ENCODE data around the gene TTYH1. TPM values are rescaled to one million over a fixed set of nuclear protein-coding genes. Genes with fewer than 3 reads are reported as not detected.

Gene TTYH1
- total and polyA plus RNA-seq, 2 donors (not counting 3 experiments of a cell fraction or from before 2014, with no cell fraction given), result not detected

GRCh38 chr19:54412877-54413276 is 2.4 kb upstream of the TTYH1 start:
- POLR2A ChIA-PET, result no interaction called here
- Histone ChIP-seq H3K4me2 (ENCODE audit: insufficient read depth, low read length) (no peak overlapping the region), H3K9ac (replicated peaks; ENCODE audit: extremely low read depth, insufficient read depth, low read length) (no peak overlapping the region), H3K36me3 (ENCODE audit: control insufficient read depth in 2 of 2, extremely low read depth in 1 of 2, insufficient read depth in 2 of 2, low read length in 2 of 2) (no peaks in the 10 kb centered on the region), H3K79me2 (ENCODE audit: control insufficient read depth, insufficient read depth, low read length) (no peaks in the 10 kb centered on the region), H3K27ac (ENCODE audit: insufficient read depth, low read depth, low read length) (no peak overlapping the region), H4K20me1 (replicated peaks; ENCODE audit: control insufficient read depth, extremely low read depth, insufficient read depth, low read length) (no peaks in the 10 kb centered on the region), H2AFZ (ENCODE audit: low read depth, low read length) (no peak overlapping the region), H3K9me1 (replicated peaks; ENCODE audit: control insufficient read depth, extremely low read depth, insufficient read depth, low read length) (no peaks in the 10 kb centered on the region), H3K4me3 (replicated peaks in 1 of 3; ENCODE audit: insufficient read depth in 1 of 3, low read depth in 1 of 3, low read length in 3 of 3) (no peak overlapping the region), H3K4me1 (ENCODE audit: control insufficient read depth, extremely low read depth, insufficient read depth, low read length) (no peaks in the 10 kb centered on the region), H3K27me3 (ENCODE audit: control insufficient read depth in 2 of 2, insufficient read depth in 2 of 2, low read length in 2 of 2) (peaks cover 20 to 25% of the 10 kb centered on the region in 2 experiments), H3K9me3 (replicated peaks; ENCODE audit: control insufficient read depth, insufficient read depth, low read length) (no peaks in the 10 kb centered on the region)
- DNase-seq (ENCODE audit: low read depth, low spot score) (no peak), FAIRE-seq (no peak)
- CTCF ChIA-PET, result no interaction called here
- BruUV-seq (replicated peaks), result no TSS peak
- intact Hi-C loops (cut with micrococcal nuclease), result no loop called here
- TF ChIP-seq JUN (IDR thresholded peaks at IDR 0.05; ENCODE audit: borderline replicate concordance, insufficient read depth, insufficient read length, low read depth) (no peak), GATA2 (IDR thresholded peaks at IDR 0.05; ENCODE audit: insufficient read depth, insufficient read length, low read depth, low read length) (no peak), POLR2A (IDR thresholded peaks at IDR 0.05; ENCODE audit: low read depth, low read length) (no peak), MYC (IDR thresholded peaks at IDR 0.05; ENCODE audit: low read depth, low read length) (no peak), POLR2AphosphoS5 (IDR thresholded peaks at IDR 0.05; ENCODE audit: insufficient read depth, low read depth, low read length) (no peak), FOS (IDR thresholded peaks at IDR 0.05; ENCODE audit: borderline replicate concordance, insufficient read depth, low read length) (no peak), EZH2 (IDR thresholded peaks at IDR 0.05; ENCODE audit: borderline replicate concordance, low read depth, low read length, severe bottlenecking) (no peak)
- TF ChIP-seq, protein P1, sequence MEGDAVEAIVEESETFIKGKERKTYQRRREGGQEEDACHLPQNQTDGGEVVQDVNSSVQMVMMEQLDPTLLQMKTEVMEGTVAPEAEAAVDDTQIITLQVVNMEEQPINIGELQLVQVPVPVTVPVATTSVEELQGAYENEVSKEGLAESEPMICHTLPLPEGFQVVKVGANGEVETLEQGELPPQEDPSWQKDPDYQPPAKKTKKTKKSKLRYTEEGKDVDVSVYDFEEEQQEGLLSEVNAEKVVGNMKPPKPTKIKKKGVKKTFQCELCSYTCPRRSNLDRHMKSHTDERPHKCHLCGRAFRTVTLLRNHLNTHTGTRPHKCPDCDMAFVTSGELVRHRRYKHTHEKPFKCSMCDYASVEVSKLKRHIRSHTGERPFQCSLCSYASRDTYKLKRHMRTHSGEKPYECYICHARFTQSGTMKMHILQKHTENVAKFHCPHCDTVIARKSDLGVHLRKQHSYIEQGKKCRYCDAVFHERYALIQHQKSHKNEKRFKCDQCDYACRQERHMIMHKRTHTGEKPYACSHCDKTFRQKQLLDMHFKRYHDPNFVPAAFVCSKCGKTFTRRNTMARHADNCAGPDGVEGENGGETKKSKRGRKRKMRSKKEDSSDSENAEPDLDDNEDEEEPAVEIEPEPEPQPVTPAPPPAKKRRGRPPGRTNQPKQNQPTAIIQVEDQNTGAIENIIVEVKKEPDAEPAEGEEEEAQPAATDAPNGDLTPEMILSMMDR (IDR thresholded peaks at IDR 0.05; ENCODE audit: extremely low read depth in 1 of 2, insufficient read depth in 1 of 2, low read depth in 1 of 2, low read length in 2 of 2), result no peak
- TF ChIP-seq, protein P2, sequence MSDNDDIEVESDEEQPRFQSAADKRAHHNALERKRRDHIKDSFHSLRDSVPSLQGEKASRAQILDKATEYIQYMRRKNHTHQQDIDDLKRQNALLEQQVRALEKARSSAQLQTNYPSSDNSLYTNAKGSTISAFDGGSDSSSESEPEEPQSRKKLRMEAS (IDR thresholded peaks at IDR 0.05; ENCODE audit: insufficient read depth, insufficient read length), result no peak
- dilution Hi-C loops (cut with MboI; ENCODE audit: extremely low pct_ligation_motif_present, low sequenced_read_pairs), result no loop called here
